HG03378 (cell line): ENCODE data around the gene RPS28.

Experiments used
- ATAC-seq: cut with Tn5 transposase; IDR thresholded peaks from one replicate; pipeline ENCODE4 v1.9.1; 2021; ENCODE audit warnings: mild to moderate bottlenecking, moderate library complexity; ENCODE audit not compliant: unreplicated experiment

RPS28 gene

DNA sequence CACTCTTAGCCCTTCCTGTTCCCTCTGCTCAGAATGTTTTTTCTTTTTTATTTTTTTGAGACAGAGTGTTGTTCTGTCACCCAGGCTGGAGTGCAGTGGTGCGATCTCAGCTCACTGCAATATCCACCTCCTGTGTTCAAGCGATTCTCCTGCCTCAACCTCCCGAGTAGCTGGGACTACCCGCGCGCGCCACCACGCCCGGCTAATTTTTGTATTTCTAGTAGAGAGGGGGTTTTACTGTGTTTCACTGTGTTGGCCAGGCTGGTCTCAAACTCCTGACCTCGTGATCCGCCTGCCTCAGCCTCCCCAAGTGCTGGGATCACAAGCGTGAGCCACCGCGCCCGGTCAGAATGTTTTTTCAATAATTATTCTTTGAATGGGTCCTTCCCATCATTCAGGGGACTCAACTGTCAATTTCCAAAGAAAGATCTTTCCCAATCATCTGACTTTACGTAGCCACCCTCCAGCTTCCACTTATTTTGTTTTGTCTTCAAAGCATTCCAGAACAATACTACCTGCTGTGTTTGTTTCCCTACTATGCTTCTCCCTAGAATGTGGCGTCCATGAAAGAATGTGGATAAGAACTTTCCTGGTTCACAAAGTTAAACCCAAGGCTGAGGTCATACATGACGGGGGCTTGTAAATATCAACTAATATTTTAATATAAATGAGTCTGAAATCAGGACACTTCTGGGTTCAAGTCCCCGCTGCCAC, 1.3 kb upstream of the RPS28 start:
- no peak for ATAC-seq

DNA sequence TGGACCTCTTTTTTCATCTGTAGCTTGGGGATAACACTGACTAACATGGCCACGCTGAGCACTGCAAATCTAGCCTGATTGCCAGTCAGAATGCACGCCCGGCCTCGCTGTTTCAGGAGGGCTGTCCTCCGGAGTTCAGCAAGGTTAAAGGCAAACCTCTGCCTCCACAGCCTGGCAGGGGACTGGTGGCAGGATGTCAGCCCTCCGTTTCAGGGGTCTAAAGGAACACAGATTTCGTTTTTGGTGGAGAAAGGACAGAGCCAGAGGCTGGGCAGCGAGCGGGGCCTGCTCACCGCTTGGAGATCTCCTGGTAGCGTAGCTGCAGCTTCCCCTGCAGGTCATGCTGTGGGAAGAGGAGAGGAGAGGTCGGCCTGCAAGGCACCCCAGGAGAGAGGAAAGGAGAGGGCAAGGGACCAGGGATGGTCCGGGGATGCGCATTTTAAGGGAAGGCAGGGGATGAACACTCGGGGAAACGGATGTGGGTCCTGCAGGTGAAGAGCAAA, 681 bp upstream of the RPS28 start:
- ATAC-seq: peak; percentile 24

DNA sequence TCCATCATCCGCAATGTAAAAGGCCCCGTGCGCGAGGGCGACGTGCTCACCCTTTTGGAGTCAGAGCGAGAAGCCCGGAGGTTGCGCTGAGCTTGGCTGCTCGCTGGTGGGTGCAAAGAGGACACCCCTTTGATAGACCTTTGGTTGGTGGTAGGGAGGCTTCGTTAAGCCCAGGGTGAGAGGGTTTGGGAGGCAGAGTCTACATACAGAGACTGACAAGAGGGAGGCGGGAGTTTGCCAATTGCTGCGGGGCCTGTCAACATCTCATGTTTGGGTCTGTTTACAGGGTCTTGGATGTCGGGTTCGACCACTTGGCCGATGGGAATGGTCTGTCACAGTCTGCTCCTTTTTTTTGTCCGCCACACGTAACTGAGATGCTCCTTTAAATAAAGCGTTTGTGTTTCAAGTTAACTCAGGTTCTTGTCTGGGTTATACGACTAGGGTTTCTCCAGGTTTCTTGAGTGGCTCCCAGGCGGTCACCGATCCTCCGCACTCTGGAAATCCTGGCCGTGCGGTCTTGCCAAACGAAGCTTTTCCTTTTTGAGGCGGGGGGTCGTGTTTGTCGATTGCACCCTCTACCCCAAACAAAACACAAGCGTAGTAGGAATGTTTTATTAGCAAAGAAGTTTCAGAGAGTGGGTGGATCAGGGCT, 816 bp downstream of the RPS28 start:
- no peak for ATAC-seq

DNA sequence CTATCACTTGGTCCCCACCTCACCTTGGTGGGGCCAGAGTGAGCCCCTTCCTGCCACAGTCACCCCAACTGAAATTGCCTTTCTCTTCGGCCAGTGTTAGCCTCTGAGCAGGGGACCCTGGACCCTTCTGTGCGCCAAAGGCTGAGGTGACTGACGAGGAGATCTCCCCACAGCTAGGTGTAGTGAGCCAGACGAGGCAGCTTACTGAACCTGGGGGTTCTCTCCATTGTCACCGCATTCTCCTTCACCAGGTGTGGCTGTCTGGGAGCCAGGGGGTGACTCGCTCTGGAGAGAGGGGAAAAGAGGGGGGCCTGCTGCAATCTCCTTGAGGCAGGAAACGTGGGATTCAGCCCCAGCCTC, 1.3 kb downstream of the RPS28 start:
- ATAC-seq: no peak

DNA sequence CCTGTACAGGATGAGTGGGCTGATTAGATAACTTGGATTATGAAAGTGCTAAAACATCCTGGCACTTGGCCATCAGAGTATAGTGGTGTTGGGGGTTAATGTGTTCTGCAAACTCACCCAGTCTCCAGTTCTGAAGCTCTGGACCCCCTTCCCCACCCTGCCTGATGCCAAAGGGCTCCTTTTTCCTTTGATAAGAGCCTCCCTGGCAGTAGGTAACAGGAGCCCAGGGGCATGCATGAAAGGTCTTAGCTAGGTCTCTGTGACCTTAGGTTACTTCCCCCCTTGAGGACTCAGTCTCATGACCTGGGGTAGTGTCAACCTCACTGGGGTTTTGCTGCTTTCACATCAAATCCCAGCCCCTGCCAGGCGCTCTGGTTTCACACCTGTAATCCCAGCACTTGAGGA, 2.5 kb downstream of the RPS28 start:
- no peak for ATAC-seq

DNA sequence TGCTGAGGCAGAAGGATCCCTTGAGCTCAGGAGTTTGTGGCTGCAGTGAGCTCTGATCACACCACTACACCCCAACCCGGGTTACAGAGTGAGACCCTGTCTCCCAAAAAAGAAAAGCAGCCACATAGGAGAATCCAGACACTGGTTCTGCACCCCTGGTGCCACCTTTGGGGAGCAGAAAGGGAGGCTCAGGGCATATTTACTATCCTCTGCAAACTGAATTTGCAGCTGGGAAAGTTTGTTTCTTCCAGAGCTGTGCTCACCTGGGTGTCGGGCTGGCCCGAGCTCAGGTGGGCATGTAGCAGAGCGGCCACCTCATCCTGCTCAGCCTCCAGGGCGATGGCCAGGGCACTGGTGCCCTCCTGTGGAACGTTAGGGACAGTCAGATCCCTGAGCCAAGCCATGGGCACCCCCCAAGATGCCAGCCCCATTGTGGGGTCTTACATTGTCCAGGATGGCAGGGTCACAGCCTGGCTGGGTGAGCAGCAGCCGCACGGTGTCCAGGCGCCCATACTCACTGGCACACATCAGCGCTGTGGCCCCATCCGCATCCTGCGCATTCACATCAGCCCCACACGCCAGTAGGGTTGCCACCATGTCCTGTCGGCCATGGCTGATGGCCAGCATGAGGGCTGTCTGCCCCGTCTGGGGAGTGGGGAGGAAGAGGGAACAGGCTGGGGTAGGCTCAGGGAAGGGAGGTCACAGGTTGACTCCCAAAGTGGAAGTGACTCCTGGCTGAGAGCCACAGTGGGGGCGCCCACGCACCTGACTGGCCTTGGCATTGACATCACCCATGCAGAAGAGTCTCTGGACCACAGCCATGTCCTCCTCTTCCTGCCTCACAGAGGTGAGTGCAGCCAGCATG, 3.1 kb downstream of the RPS28 start:
- no peak for ATAC-seq

DNA sequence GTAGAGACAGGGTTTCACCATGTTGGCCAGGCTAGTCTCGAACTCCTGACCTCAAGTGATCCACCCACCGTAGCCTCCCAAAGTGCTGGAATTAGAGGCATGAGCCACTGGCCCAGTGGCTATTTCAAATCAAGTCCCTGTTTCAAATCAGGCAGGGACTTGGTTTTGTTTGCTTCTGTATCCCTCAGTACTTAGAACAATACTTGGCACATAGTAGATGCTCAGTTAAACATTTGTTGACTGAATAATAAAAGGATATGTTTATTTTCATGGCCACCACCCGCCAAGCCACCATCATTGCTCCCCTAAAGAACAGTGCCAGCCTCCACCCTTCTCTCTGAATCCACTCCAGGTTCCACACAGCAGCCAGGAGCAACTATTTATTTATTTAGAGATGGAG, 4.2 kb downstream of the RPS28 start:
- no peak for ATAC-seq

DNA sequence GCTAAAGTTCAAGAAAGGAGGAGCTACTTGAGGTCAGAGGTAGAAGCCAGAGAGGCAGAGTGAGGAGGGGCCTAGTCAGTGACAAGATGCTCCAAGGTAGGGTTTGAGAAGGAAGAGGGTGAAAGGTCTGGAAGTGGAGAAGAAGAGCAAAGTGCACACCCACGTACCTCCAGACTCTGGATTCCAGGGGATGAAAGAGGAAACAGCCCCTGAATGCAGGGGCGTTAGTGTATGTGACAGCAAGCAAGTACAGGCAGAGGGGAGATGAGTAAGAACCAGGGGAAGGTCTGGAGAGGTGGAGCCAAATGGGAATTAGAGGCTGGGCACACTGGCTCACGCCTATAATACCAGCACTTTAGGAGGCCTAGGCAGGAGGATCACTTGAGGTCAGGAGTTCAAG, 8.7 kb downstream of the RPS28 start:
- ATAC-seq: no peak

DNA sequence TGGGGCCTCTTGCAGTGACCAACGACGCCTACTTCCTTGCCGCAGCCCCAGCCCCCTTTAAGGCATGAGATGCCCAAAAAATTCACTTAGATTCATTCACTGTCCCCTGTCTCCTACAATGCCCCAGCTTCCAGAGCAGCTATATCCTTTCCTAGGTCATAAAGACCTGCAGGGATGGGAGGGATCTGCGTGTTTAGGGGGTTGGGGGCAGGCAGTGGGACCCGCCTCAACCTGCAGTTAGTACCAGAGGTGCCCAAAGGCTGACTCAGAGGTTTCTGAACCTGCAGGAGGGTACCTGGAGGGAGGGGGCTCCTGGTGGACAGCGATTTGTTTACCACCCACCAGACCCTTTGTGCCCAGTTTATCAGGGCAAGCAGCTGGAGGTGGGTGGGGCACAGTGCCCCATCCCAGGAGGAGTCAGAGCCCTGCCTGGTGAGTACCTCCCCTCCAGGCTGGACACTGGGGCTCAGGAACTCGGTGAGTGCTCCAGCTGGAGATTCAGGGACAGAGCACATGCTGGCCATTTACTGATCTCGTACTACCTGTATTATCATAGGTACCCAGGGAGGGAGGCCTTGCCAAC, 10.1 kb downstream of the RPS28 start:
- ATAC-seq: no peak

DNA sequence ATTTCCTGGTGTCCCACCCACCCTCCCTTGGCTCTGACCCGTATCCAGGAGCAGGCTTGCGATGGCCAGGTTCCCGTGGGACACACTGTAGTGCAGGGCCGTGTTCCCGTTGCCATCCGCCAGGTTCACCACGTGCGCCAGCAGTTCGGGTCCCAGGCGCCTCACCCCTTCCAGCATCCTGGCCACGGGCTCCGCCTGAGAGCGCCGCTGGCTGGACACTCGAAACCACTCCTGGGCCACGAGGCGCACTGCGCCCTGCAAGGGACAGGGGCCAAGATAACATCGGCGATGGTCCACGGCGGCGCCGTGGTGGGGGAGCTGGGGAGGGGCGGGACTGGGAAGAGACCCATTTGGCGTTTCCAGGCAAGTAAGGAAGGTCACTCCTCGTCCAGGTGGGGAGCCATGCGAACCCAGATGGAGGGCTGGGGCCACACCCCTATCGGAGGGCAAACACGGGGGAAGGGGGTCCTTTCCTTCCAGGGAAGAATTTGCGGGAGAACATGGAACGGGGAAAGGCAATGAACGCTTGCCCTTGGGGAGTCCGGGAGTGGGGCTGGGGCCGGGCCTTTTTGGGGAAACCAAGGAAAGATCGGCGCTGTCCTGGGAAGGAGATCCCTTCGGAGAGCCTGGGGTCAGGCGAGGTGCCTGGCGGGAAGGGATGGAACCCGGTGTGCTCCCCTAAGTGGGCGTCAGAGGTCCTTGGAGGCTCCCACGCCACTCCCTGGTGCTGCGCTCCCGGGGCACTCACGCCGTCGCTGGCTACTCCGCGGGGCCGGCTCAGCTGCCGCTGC, 11.9 kb downstream of the RPS28 start:
- no peak for ATAC-seq

DNA sequence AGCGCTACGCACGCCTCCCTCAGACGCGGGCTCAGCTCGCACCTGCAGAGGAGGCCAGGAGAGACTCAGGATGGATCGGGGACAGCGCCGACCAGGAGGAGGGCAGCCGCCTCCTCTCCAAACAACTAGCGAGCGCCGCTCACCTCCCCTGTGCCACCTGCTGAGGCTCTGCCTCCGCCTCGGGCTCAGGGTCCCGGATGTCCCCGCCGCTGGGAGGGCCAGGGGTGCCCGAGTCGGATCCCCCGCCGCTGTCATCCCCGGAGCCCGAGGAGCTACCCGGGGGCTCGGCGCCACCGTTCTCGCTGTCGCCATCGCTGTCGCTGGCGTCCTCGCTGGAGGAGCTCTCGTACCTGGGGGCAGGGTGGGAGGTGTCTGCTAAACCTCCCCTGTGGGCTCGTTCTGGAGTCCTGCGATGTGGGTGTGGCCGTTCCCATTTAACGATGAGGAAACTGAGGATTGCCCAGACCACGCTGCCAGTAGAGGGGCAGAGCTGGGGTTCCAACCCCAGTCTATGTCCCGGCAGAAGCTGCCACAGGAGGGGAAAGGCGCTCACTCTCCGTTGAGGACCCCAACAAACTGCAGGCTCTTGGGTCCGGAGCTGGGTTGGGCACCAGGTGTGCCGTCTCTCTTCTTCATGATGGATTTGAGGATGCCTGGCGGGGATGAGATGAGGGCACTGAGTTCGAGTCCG, 12.6 kb downstream of the RPS28 start:
- ATAC-seq: no peak

DNA sequence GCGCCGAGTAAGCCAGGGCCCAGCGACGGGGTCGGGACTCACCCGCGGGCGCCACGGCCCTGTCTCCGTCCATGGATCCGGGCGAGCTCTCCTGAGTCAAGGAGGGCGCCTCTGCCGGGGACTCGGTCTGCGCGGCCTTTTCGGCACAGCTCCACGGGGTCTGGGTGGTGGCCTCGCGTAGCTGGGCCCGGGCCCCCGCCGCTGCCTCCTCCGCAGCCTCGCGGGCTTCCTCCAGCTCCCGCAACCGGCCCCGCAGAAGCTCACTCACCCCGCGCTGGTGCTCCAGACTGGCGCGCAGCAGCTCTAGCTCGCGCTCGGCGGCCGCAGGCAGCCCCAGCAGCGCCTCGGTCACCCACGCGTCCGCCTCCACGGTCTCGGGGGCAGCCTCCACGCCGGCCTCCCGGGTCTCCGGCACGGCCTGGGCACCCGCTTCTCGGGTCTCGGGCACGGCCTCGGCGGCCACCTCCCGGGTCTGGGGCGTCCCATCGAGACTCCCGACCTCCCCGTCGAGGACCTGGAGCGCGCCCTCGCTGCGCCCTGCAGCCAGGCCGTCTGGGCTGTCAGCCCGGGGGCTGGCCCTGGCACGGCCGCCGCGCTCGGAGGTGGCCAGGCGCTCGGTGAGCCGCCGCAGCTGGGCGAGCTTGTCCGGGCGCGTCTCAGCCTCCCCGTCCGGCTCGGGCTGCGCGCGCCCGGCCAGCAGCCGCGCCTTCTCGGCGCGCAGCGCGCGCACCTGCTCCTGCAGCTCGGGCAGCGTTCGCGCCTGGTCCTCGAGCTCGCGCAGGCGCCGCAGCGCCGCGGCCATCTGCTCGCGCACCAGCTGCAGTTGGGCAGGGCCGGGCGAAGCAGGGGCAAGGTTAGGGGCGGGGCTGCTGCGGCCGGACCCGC, 13.4 kb downstream of the RPS28 start:
- no peak for ATAC-seq

DNA sequence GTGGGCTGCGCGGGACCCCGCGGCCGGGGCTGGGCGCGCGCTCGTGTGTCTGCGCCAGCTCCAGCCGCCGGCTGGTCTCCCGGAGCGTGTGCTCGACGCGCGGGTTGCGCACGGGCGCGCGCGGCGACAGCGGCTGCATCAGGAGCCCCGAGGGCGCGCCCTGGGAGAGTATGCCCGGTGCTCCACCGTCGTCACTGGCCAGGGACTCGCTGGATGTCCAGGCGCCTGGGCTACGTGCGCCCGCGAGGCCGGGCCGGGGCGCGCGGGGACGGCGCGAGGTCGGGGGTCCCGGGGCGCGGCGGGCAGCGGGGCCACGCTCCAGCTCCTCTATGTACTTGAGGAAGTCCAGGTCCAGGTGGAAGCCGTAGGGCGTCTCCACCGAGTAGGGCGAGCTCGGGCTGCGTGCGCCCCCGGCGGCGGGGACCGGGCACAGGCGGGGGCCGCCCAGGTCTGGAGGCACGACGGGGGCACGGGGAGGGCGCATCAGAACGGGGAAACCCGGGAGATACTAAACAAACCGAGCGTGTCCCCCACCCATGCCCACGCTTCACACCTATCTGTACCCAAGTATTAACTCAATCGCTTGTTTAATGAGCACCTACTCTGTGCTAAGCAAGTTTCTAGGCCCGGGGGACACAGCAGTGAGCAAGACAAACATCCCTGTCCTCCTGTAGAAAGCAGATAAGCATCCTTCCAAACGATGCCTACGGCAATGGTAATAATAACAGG, 14.2 kb downstream of the RPS28 start:
- no peak for ATAC-seq

DNA sequence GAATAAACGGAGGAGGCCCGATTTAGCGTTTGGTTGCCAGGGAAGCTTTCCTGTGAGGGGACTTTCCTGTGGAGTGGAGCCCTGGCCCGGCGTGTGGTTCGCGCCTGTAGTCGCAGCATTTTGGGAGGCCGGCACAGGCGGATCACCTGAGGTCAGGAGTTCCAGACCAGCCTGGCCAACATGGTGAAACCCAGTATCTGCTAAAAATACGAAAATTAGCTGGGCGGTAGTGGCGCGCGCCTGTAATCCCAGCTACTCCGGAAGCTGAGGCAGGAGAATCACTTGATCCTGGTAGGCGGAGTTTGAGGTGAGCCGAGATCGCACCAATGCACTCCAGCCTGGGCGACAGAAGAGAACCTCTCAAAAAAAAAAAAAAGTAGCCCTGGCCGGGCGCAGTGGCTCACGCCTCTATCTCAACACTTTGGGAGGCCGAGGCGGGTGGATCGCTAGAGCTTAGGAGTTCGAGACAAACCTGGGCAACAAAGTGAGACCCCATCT, 14.8 kb downstream of the RPS28 start:
- no peak for ATAC-seq

DNA sequence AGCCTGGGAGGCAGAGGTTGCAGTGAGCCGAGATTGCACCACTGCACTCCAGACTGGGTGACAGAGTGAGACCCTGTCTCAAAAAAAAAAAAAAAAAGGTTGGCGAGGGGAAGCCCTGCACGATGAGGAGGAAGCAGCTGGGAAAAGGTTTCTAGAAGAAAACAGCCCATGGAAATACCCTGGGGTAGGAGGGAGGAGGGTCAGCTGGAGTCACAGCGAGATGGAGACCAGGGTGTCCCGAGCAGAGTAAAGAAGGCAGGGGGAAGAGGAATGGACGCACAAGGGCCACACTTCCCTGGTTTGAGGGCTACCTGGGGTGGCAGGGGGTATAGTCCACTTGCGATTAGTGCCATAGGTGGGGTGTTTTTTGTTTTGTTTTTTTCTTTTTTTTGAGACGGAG, 15.4 kb downstream of the RPS28 start:
- ATAC-seq: no peak

DNA sequence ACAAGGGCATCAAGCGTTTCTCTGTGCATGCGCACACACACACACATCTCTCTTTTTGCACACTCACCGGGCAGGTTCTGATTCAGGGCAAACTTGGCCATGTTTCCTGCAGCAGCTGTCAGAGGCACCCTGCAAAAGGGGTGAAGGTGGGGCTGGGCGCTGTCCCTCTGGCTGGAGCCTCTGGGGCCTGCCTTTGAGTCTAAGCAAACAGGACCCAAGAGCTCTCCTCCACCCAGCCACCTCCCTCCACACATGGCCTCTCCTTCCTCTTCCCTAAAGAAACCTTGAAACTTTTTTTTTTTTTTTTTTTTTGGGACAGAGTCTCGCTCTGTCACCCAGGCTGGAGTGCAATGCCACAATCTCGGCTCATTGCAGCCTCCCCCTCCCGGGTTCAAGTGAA, 16.4 kb downstream of the RPS28 start:
- ATAC-seq: no peak

DNA sequence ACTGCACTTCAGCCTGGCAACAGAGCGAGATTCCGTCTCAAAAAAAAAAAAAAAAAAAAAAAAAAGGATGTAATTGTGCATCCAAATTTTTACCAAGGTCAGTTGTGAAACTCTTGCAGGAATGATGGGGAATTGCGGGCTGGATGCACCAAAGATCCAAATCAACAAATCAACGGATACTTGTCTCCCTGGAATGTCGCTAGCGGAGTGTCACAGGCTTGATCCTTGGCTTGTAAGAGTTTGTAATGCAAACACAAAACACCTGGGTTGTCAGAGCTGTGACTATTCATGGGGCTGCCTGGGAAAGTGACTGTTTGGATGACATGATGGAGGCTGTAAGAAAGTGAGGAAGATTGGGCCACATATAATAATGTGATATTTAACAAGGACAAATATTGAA, 17.5 kb downstream of the RPS28 start:
- ATAC-seq: no peak
